ELF-1 (cell line): Measurements from ENCODE around the gene PROCA1.
"Not testable (repeated sequence)": the region's sequence is repeated elsewhere in the genome, so short reads cannot be mapped to it uniquely, and the experiment has no call there.

Experiments
- DNase-seq: peaks from one replicate; pipeline ENCODE4 v3.0.0-alpha.2; 2016; ENCODE audit warnings: low read depth, low spot score

Gene PROCA1

GRCh38 chr17:28675980-28676379 is 35.7 kb downstream of the PROCA1 start:
- peak; percentile 8 for DNase-seq

- DNase-seq = no peak
Measured at GRCh38 chr17:28675490-28675889, 36.2 kb downstream of the PROCA1 start.

- no peak for DNase-seq
Measured at GRCh38 chr17:28669918-28670317, 41.8 kb downstream of the PROCA1 start.

GRCh38 chr17:28667870-28668269 is 43.8 kb downstream of the PROCA1 start:
- no peak for DNase-seq

- DNase-seq = no peak
Measured at GRCh38 chr17:28665994-28666393, 45.7 kb downstream of the PROCA1 start.

- DNase-seq = no peak
Measured at GRCh38 chr17:28663723-28664122, 48.0 kb downstream of the PROCA1 start.

- DNase-seq = no peak
Measured at GRCh38 chr17:28662527-28662829, 49.2 kb downstream of the PROCA1 start.

GRCh38 chr17:28661635-28662526 is 49.8 kb downstream of the PROCA1 start, which contains the start of the genes SDF2 and SUPT6H:
Gene SDF2, minus strand, starts transcription at chr17:28661906. Its CDS starts 30 bp downstream, at chr17:28661876.
Gene SUPT6H, plus strand, starts transcription at chr17:28662205. Its CDS starts 11,197 bp downstream, at chr17:28673402.
- peak; percentile 93 for DNase-seq

- DNase-seq = not testable (repeated sequence)
Measured at GRCh38 chr17:28659497-28659881, 52.2 kb downstream of the PROCA1 start.

GRCh38 chr17:28658766-28659496 is 52.8 kb downstream of the PROCA1 start:
- peak; percentile 17 for DNase-seq

- not testable (repeated sequence) for DNase-seq
Measured at GRCh38 chr17:28658342-28658741, 53.3 kb downstream of the PROCA1 start.

- no peak for DNase-seq
Measured at GRCh38 chr17:28657756-28658155, 53.9 kb downstream of the PROCA1 start.

- no peak for DNase-seq
Measured at GRCh38 chr17:28655160-28655559, 56.5 kb downstream of the PROCA1 start.
